GM12878 (cell line): ENCODE results near the gene PRODH. TPM values are rescaled to one million over a fixed set of nuclear protein-coding genes. Genes with fewer than 3 reads are reported as not detected.

Experiments
- ATAC-seq: fragments of 200-7000 bp; cut with Tn5 transposase; 3 replicates; pipeline ENCODE4 v1.9.1; 2020; ENCODE audit warnings: mild to moderate bottlenecking, moderate library complexity
- BruUV-seq: library from RNA; stranded (reverse); fragments of 400-500 nt; replicated peaks from 2 replicates; lab custom pipeline; 2021; lab: Mats Ljungman, UMichigan
- CTCF ChIA-PET: fragments of 300-600 bp; sonication (Branson Sonifier 250); formaldehyde crosslinking; extraction: SDS; loops from one replicate; lab custom pipeline; 2021; ENCODE audit warnings: inconsistent platforms; lab: Yijun Ruan, JAX
- POLR2A ChIA-PET: fragments of 350-600 bp; formaldehyde crosslinking; extraction: SDS; loops from one replicate; lab custom pipeline; 2021; ENCODE audit warnings: inconsistent platforms; lab: Charles Lee
- RAD21 ChIA-PET: fragments of 300-600 bp; sonication (Branson Sonifier 250); formaldehyde crosslinking; loops from one replicate; lab custom pipeline; 2023; ENCODE audit warnings: antibody characterized with exemption; ENCODE audit not compliant: unreplicated experiment; lab: Charles Lee
- SMC1A ChIA-PET: fragments of 300-600 bp; sonication (Branson Sonifier 250); formaldehyde crosslinking; loops from one replicate; lab custom pipeline; 2023; ENCODE audit not compliant: unreplicated experiment, uncharacterized antibody; lab: Charles Lee
- DNase-seq: peaks from one replicate; pipeline ENCODE4 v3.0.0-alpha.2; 2011; ENCODE audit warnings: low read depth, low spot score
- FAIRE-seq: peaks from 3 replicates; lab custom pipeline; 2011; peaks lifted over from hg19 to GRCh38; lab: Jason Lieb, UNC
- H2AFZ ChIP-seq: 2 replicates; pipeline ENCODE4 v1.6.0; 2011; ENCODE audit warnings: low read depth, low read length, control low read depth; ENCODE audit not compliant: control insufficient read depth
- H3K27ac ChIP-seq: 2 replicates; pipeline ENCODE4 v1.5.1; 2011; ENCODE audit warnings: control low read depth; ENCODE audit not compliant: control insufficient read depth, insufficient read depth
- H3K27me3 ChIP-seq, 2 experiments: replicated peaks in 1 of 2; 2 replicates each; pipeline versions ENCODE4 v1.6.0 to v1.6.1; 2011; ENCODE audit warnings: low read length in 1 of 2; ENCODE audit not compliant: control insufficient read depth in 2 of 2, insufficient read depth in 2 of 2
- H3K36me3 ChIP-seq, 2 experiments: 2 replicates each; pipeline ENCODE4 v1.5.1; 2011; ENCODE audit warnings: low read length in 1 of 2; ENCODE audit not compliant: control insufficient read depth in 2 of 2, insufficient read depth in 2 of 2
- H3K4me1 ChIP-seq: 2 replicates; pipeline ENCODE4 v1.6.1; 2011; ENCODE audit warnings: mild to moderate bottlenecking, low read length, moderate library complexity, mixed read lengths; ENCODE audit not compliant: control insufficient read depth, insufficient read depth
- H3K4me2 ChIP-seq: 2 replicates; pipeline ENCODE4 v1.6.0; 2011; ENCODE audit warnings: control low read depth; ENCODE audit not compliant: control insufficient read depth, insufficient read depth
- H3K4me3 ChIP-seq: fragments of 200-600 bp; sonication (generic); 2 replicates; pipeline ENCODE4 v1.5.1; 2016
- H3K79me2 ChIP-seq: 2 replicates; pipeline ENCODE4 v1.6.0; 2011; ENCODE audit warnings: low read length; ENCODE audit not compliant: control insufficient read depth, insufficient read depth
- H3K9ac ChIP-seq: 2 replicates; pipeline ENCODE4 v1.8.0; 2011; ENCODE audit warnings: low read length, control low read depth, mixed read lengths; ENCODE audit not compliant: control insufficient read depth, insufficient read depth
- H3K9me3 ChIP-seq: replicated peaks from 3 replicates; pipeline ENCODE4 v1.5.1; 2011; ENCODE audit warnings: mild to moderate bottlenecking, low read length; ENCODE audit not compliant: control insufficient read depth, insufficient read depth
- H4K20me1 ChIP-seq: 2 replicates; pipeline ENCODE4 v1.6.0; 2011; ENCODE audit not compliant: control insufficient read depth, insufficient read depth
- MAX ChIP-seq: IDR thresholded peaks from 2 replicates; pipeline ENCODE4 v1.6.1; 2012; ENCODE audit warnings: low read depth, low read length, improper control_type of control experiment
- NKRF ChIP-seq: fragments of 450-650 bp; conservative IDR thresholded peaks from 2 replicates; pipeline ENCODE4 v1.6.1; 2017; ENCODE audit warnings: mild to moderate bottlenecking, moderate library complexity
- TBL1XR1 ChIP-seq: IDR thresholded peaks from 2 replicates; pipeline ENCODE4 v1.6.1; 2012; ENCODE audit warnings: low read depth, low read length, improper control_type of control experiment
- ZBED1 ChIP-seq: IDR thresholded peaks from 2 replicates; pipeline ENCODE4 v1.6.1; 2016; ENCODE audit warnings: borderline replicate concordance
- ZNF592 ChIP-seq: fragments of 450-650 bp; IDR thresholded peaks from 2 replicates; pipeline ENCODE4 v1.6.1; 2017; ENCODE audit warnings: mild to moderate bottlenecking, moderate library complexity
- WGBS: methylation state at CpG from one replicate; pipeline ENCODE4 v1.1.6; 2016; ENCODE audit warnings: low lambda C conversion rate; ENCODE audit not compliant: insufficient replicate concordance, insufficient coverage; ENCODE audit errors: missing lambda C conversion rate; 5-methylcytosine and 5-hydroxymethylcytosine counted together
- in situ Hi-C: fragments of 300-500 bp; cut with MboI; formaldehyde crosslinking; loops from 9 replicates; pipeline ENCODE4 v1.14.3; 2018; ENCODE audit warnings: mixed read lengths
- intact Hi-C: fragments of 100-400 bp; cut with micrococcal nuclease; formaldehyde crosslinking; loops from one replicate; pipeline ENCODE4 v1.14.2; 2022; ENCODE audit not compliant: unreplicated experiment
- polyA plus RNA-seq, 11 experiments: library from polyadenylated mRNA; depleted of rRNA in 4 of 11; unstranded in 6 of 11; stranded (reverse) in 5 of 11; fragments of >200 nt; fragmentation: Nextera tagmentation in 4 of 11; fragmentation: Illumina TruSeq in 1 of 11; extraction: Ambion mirVana in 4 of 11; extraction: Trizol in 1 of 11; gene quantifications; 1 replicate in 1 of 11; 2 replicates in 10 of 11; pipeline versions ENCODE4 v1.2.1 to v1.2.3, GENCODE V29; 2011 to 2016; ENCODE audit warnings: inconsistent platforms in 2 of 11, missing spikeins in 2 of 11, low read depth in 1 of 11
- total RNA-seq, 4 experiments: library from RNA; depleted of rRNA in 3 of 4; stranded (reverse); fragments of >200 nt in 3 of 4; fragmentation: Illumina TruSeq in 1 of 4; extraction: Trizol in 1 of 4; gene quantifications; 2 replicates each; pipeline versions ENCODE4 v1.2.1 to v1.2.3, GENCODE V29; 2013 to 2021

Gene PRODH
- total and polyA plus RNA-seq, 10 of the 15 experiments (the other 5 are each of a cell fraction or from before 2014, with no cell fraction given), result 0.03 to 0.10 (median 0.07) TPM; not detected in 6

- TF ChIP-seq ZNF592, result no peak
- TF ChIP-seq MAX, result no peak
- TF ChIP-seq ZBED1, result no peak
- TF ChIP-seq NKRF, result no peak
These were observed 41.8 kb upstream of the PRODH start (continued) for GRCh38 chr22:18977824-18978425.

GRCh38 chr22:18976197-18976751 is 40.2 kb upstream of the PRODH start:
- BruUV-seq, result no TSS peak
- no peak overlapping the region for H2AFZ ChIP-seq
- RAD21 ChIA-PET, result no interaction called here
- no peak overlapping the region for H3K27ac ChIP-seq
- SMC1A ChIA-PET, result no interaction called here
- H3K79me2 ChIP-seq, result no peaks in the 10 kb centered on the region
- FAIRE-seq (no peak), ATAC-seq (no peak), DNase-seq (no peak)
- H3K36me3 ChIP-seq, result no peaks in the 10 kb centered on the region
- intact Hi-C loops, result no loop called here
- no peaks in the 10 kb centered on the region for H4K20me1 ChIP-seq
- no peaks in the 10 kb centered on the region for H3K4me1 ChIP-seq
- H3K9ac ChIP-seq, result no peak overlapping the region
- WGBS, result 23% methylated on average over 10 of the region's 10 CpGs
- H3K9me3 ChIP-seq, result no peaks in the 10 kb centered on the region; the same call in 2 of the 3 replicates
- H3K27me3 ChIP-seq, result no peaks in the 10 kb centered on the region; a peak in 3 of 4 replicates
- H3K4me2 ChIP-seq, result no peak overlapping the region
- in situ Hi-C loops, result no loop called here
- H3K4me3 ChIP-seq, result no peak overlapping the region
- no peak for TF ChIP-seq TBL1XR1
- POLR2A ChIA-PET, result no interaction called here
- CTCF ChIA-PET, result no interaction called here
